ENCODE measurements around the gene PARD6B.
"Not testable (repeated sequence)": the region's sequence is repeated elsewhere in the genome, so short reads cannot be mapped to it uniquely, and the experiment has no call there.

PARD6B gene

GRCh38 chr20:50774515-50774914 lies 43.1 kb downstream of the PARD6B start:
- no peak for DNase-seq (ENCODE audit: low read depth in 2 of 2)

GRCh38 chr20:50776122-50776817 lies 44.9 kb downstream of the PARD6B start:
- DNase-seq (ENCODE audit: low read depth in 2 of 2), result no peak

- no peak for DNase-seq (ENCODE audit: low read depth in 2 of 2)
Measured at GRCh38 chr20:50777373-50777772, 46.0 kb downstream of the PARD6B start.

- DNase-seq (ENCODE audit: low read depth in 2 of 2), result not testable (repeated sequence)
Measured at GRCh38 chr20:50778994-50779393, 47.6 kb downstream of the PARD6B start.

- no peak for DNase-seq (ENCODE audit: low read depth in 2 of 2)
Measured at GRCh38 chr20:50783390-50783789, 52.0 kb downstream of the PARD6B start.

- no peak for DNase-seq (ENCODE audit: low read depth in 2 of 2)
Measured at GRCh38 chr20:50783903-50784302, 52.5 kb downstream of the PARD6B start.

GRCh38 chr20:50784464-50784863 lies 53.1 kb downstream of the PARD6B start:
- no peak for DNase-seq (ENCODE audit: low read depth in 2 of 2)

GRCh38 chr20:50786703-50787102 lies 55.3 kb downstream of the PARD6B start:
- no peak for DNase-seq (ENCODE audit: low read depth in 2 of 2)

GRCh38 chr20:50787181-50787580 lies 55.8 kb downstream of the PARD6B start:
- no peak for DNase-seq (ENCODE audit: low read depth in 2 of 2)

- no peak for DNase-seq (ENCODE audit: low read depth in 2 of 2)
Measured at GRCh38 chr20:50788045-50788991, 56.9 kb downstream of the PARD6B start.

- no peak for DNase-seq (ENCODE audit: low read depth in 2 of 2)
Measured at GRCh38 chr20:50789968-50790650, 58.7 kb downstream of the PARD6B start.

- DNase-seq (ENCODE audit: low read depth in 2 of 2), result peak; percentile 67 to 73
Measured at GRCh38 chr20:50790651-50791277, 59.4 kb downstream of the PARD6B start.

- no peak for DNase-seq (ENCODE audit: low read depth in 2 of 2)
Measured at GRCh38 chr20:50792708-50793574, 61.6 kb downstream of the PARD6B start.

GRCh38 chr20:50793575-50794016 lies 62.2 kb downstream of the PARD6B start:
- DNase-seq (ENCODE audit: low read depth in 2 of 2), result peak in 1 of 2 experiments; percentile 42

GRCh38 chr20:50794181-50794845 lies 62.9 kb downstream of the PARD6B start:
- no peak for DNase-seq (ENCODE audit: low read depth in 2 of 2)

GRCh38 chr20:50794846-50795634 lies 63.7 kb downstream of the PARD6B start, which contains the start of gene BCAS4:
TSS of gene BCAS4 (plus strand) at chr20:50795061. CDS start at chr20:50795084, 23 bp downstream.
- DNase-seq (ENCODE audit: low read depth in 2 of 2), result peak; percentile 71 to 72

GRCh38 chr20:50797142-50797541 lies 65.8 kb downstream of the PARD6B start:
- DNase-seq (ENCODE audit: low read depth in 2 of 2), result no peak

- DNase-seq (ENCODE audit: low read depth in 2 of 2), result no peak
Measured at GRCh38 chr20:50798650-50799049, 67.3 kb downstream of the PARD6B start.

All from stimulated activated CD4-positive, alpha-beta T cell treated with anti-CD3 and anti-CD28 coated beads, Interleukin-12 subunit alpha, Interleukin-12 subunit beta, amount 100 ng/mL, for 24 hours (primary cell).